ENCODE measurements around the gene CARD14. TPM values are rescaled to one million over a fixed set of nuclear protein-coding genes. Genes with fewer than 3 reads are reported as not detected.
"Not testable (repeated sequence)": the region's sequence is repeated elsewhere in the genome, so short reads cannot be mapped to it uniquely, and the experiment has no call there.

CARD14 gene
- total and polyA plus RNA-seq, 3 experiments from 2014 or later, result not detected

- no peaks in the 10 kb centered on the region for H3K27me3 Mint-ChIP-seq
- H3K4me1 Mint-ChIP-seq, result peaks cover 0 to 2% (median 0%) of the 10 kb centered on the region in 3 donors
- no peak for DNase-seq
- Histone ChIP-seq H3K27ac (ENCODE audit: low read depth, low read length) (no peak overlapping the region), H3K4me1 (ENCODE audit: insufficient read depth, low read length) (no peaks in the 10 kb centered on the region), H3K27me3 (ENCODE audit: insufficient read depth, low read length, poor library complexity, severe bottlenecking) (no peaks in the 10 kb centered on the region), H3K9me3 (ENCODE audit: low read length) (no peaks in the 10 kb centered on the region), H3K4me3 (ENCODE audit: low read length) (no peak overlapping the region), H3K36me3 (ENCODE audit: insufficient read depth, low read length) (no peaks in the 10 kb centered on the region)
- H3K4me3 Mint-ChIP-seq, result no peak overlapping the region
- peaks cover 7 to 70% (median 17%) of the 10 kb centered on the region in 3 donors for H3K36me3 Mint-ChIP-seq
- H3K9me3 Mint-ChIP-seq, result no peaks in the 10 kb centered on the region
- CTCF ChIA-PET, result no interaction called here
- H3K27ac Mint-ChIP-seq, result no peak overlapping the region
- POLR2A ChIA-PET, result no interaction called here
Observed at GRCh38 chr17:80242505-80242904, 72.7 kb downstream of the CARD14 start.

- Histone ChIP-seq H3K9me3 (ENCODE audit: low read length) (no peaks in the 10 kb centered on the region), H3K4me3 (ENCODE audit: low read length) (no peak overlapping the region), H3K4me1 (ENCODE audit: insufficient read depth, low read length) (no peaks in the 10 kb centered on the region), H3K27ac (ENCODE audit: low read depth, low read length) (no peak overlapping the region), H3K36me3 (ENCODE audit: insufficient read depth, low read length) (no peaks in the 10 kb centered on the region), H3K27me3 (ENCODE audit: insufficient read depth, low read length, poor library complexity, severe bottlenecking) (no peaks in the 10 kb centered on the region)
- no peak for DNase-seq
- Mint-ChIP-seq H3K27ac (no peak overlapping the region), H3K4me3 (no peak overlapping the region), H3K27me3 (no peaks in the 10 kb centered on the region), H3K9me3 (no peaks in the 10 kb centered on the region), H3K36me3 (peaks cover 0 to 67% (median 8%) of the 10 kb centered on the region in 3 donors), H3K4me1 (no peaks in the 10 kb centered on the region)
- CTCF ChIA-PET, result no interaction called here
- POLR2A ChIA-PET, result no interaction called here
Observed at GRCh38 chr17:80243526-80244433, 74.0 kb downstream of the CARD14 start.

DNA sequence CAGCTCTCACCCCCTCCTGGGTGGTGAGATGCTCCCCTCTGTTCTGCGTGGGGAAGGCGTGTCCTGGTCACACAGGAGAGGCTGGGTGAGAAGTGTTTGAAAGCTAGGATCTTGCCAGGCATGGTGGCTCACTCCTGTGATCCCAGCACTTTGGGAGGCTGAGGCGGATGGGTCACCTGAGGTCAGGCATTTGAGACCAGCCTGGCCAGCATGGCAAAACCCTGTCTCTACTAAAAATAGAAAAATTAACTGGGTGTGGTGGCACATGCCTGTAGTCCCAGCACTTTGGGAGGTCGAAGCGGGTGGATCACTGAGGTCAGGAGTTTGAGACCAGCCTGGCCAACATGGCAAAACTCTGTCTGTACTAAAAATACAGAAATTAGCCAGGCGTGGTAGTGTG lies 74.6 kb downstream of the CARD14 start:
- CTCF ChIA-PET; H3K36me3 ChIP-seq (ENCODE audit: insufficient read depth, low read length); H3K9me3 Mint-ChIP-seq; H3K9me3 ChIP-seq (ENCODE audit: low read length); POLR2A ChIA-PET; H3K4me1 Mint-ChIP-seq; H3K4me1 ChIP-seq (ENCODE audit: insufficient read depth, low read length); H3K27me3 Mint-ChIP-seq; H3K4me3 ChIP-seq (ENCODE audit: low read length); H3K27me3 ChIP-seq (ENCODE audit: insufficient read depth, low read length, poor library complexity, severe bottlenecking); DNase-seq; H3K4me3 Mint-ChIP-seq; H3K27ac ChIP-seq (ENCODE audit: low read depth, low read length): not testable (repeated sequence)
- H3K27ac Mint-ChIP-seq, result peak overlapping the region in 1 of 8 donors; percentile 81
- peaks cover 0 to 71% (median 8%) of the 10 kb centered on the region in 3 donors for H3K36me3 Mint-ChIP-seq

DNA sequence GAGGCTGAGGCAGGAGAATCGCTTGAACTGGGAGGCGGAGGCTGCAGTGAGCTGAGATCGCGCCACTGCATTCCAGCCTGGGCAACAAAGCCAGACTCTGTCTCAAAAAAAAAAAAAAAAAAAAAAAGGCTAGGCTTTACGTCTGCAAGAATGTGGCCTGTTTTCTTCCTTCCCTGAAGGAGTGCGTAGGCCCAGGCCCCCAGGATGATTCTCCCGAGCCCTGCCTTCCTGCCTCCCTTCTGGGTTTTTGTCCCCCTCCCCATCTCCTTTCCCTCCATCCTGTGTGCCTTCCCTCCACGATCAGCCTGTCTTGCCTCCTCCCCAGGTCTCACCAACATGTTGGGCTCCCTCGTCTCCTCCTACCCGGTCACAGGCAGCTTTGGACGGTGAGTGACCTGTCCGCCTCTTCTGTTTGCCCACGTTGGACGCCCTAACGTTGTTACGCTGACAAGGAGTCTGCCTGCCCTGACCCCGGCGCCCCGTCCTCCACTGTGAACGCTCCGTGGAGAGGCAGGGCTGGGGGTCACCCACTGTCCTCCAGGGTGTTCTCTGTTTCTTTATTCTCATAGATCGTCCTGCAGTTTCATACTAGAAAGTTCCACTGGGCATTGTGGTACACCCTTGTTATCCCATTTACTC lies 75.2 kb downstream of the CARD14 start:
- Histone ChIP-seq H3K4me1 (ENCODE audit: insufficient read depth, low read length) (no peaks in the 10 kb centered on the region), H3K36me3 (ENCODE audit: insufficient read depth, low read length) (no peaks in the 10 kb centered on the region), H3K27ac (ENCODE audit: low read depth, low read length) (no peak overlapping the region), H3K4me3 (ENCODE audit: low read length) (no peak overlapping the region), H3K27me3 (ENCODE audit: insufficient read depth, low read length, poor library complexity, severe bottlenecking) (no peaks in the 10 kb centered on the region), H3K9me3 (ENCODE audit: low read length) (no peaks in the 10 kb centered on the region)
- no peak for DNase-seq
- ChIA-PET POLR2A (no interaction called here), CTCF (no interaction called here)
- H3K4me1 Mint-ChIP-seq, result no peaks in the 10 kb centered on the region
- peak overlapping the region in 1 of 8 donors; percentile 81 for H3K27ac Mint-ChIP-seq
- H3K27me3 Mint-ChIP-seq, result no peaks in the 10 kb centered on the region
- peaks cover 0 to 71% (median 8%) of the 10 kb centered on the region in 3 donors for H3K36me3 Mint-ChIP-seq
- H3K9me3 Mint-ChIP-seq, result no peaks in the 10 kb centered on the region
- H3K4me3 Mint-ChIP-seq, result no peak overlapping the region

DNA sequence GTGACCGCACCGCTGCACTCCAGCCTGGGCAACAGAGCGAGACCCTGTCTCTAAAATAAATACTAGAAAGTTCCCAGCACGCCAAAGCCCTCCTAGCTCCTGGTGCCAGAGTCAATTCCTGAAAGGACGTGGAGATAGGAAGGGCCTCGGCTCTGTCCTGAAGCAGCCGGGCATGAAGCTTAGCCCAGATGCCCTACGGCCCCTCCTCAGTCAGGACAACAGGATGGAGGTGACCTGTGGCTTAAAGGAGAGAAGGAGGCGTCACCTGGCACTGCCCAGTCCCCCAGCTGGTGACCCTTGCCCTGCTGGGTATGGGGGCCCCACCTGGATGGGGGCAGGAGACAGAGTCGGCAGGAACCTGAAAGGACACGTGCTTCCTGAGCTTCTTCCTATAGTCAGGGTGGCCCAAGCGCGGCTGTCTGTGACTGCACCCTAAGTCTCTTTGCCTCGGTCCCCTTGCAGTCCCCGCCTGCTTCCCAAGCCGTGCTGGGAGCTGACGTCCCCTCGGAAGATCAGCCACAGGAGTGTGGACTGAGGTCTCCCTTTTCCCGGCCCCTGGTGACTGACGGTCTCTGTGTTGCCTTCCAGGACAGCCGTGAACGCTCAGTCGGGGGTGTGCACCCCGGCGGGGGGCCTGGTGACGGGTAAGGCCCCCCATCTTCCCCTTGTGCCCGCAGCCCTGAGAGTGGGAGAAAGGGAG lies 75.9 kb downstream of the CARD14 start:
- ChIA-PET POLR2A (no interaction called here), CTCF (no interaction called here)
- Histone ChIP-seq H3K4me3 (ENCODE audit: low read length) (no peak overlapping the region), H3K4me1 (ENCODE audit: insufficient read depth, low read length) (no peaks in the 10 kb centered on the region), H3K9me3 (ENCODE audit: low read length) (no peaks in the 10 kb centered on the region), H3K27ac (ENCODE audit: low read depth, low read length) (no peak overlapping the region), H3K36me3 (ENCODE audit: insufficient read depth, low read length) (no peaks in the 10 kb centered on the region), H3K27me3 (ENCODE audit: insufficient read depth, low read length, poor library complexity, severe bottlenecking) (no peaks in the 10 kb centered on the region)
- no peaks in the 10 kb centered on the region for H3K9me3 Mint-ChIP-seq
- H3K36me3 Mint-ChIP-seq, result peaks cover 0 to 70% (median 8%) of the 10 kb centered on the region in 3 donors
- no peaks in the 10 kb centered on the region for H3K27me3 Mint-ChIP-seq
- no peaks in the 10 kb centered on the region for H3K4me1 Mint-ChIP-seq
- DNase-seq, result no peak
- H3K4me3 Mint-ChIP-seq, result no peak overlapping the region
- no peak overlapping the region for H3K27ac Mint-ChIP-seq

DNA sequence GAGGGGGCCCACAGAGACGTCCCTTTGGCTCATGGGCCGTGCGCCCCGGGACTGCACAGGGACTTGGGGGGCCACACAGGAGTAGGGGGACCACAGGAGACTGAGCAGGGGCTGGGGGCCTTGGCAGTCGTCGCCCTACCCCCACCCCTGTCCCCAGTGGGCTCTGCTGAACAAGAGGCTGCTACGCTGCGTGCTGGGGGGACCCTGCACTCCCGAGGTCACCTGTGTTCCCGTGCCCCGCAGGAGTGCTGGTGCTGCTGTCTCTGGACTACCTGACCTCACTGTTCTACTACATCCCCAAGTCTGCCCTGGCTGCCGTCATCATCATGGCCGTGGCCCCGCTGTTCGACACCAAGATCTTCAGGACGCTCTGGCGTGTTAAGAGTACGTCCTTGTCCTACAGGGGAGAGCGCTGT lies 76.4 kb downstream of the CARD14 start:
- no peaks in the 10 kb centered on the region for H3K9me3 Mint-ChIP-seq
- Histone ChIP-seq H3K36me3 (ENCODE audit: insufficient read depth, low read length) (no peaks in the 10 kb centered on the region), H3K27ac (ENCODE audit: low read depth, low read length) (no peak overlapping the region), H3K4me1 (ENCODE audit: insufficient read depth, low read length) (no peaks in the 10 kb centered on the region), H3K27me3 (ENCODE audit: insufficient read depth, low read length, poor library complexity, severe bottlenecking) (no peaks in the 10 kb centered on the region), H3K4me3 (ENCODE audit: low read length) (no peak overlapping the region), H3K9me3 (ENCODE audit: low read length) (no peaks in the 10 kb centered on the region)
- CTCF ChIA-PET, result no interaction called here
- no peak for DNase-seq
- H3K27ac Mint-ChIP-seq, result no peak overlapping the region
- POLR2A ChIA-PET, result no interaction called here
- no peaks in the 10 kb centered on the region for H3K27me3 Mint-ChIP-seq
- H3K36me3 Mint-ChIP-seq, result peaks cover 0 to 68% (median 10%) of the 10 kb centered on the region in 3 donors
- no peaks in the 10 kb centered on the region for H3K4me1 Mint-ChIP-seq
- no peak overlapping the region for H3K4me3 Mint-ChIP-seq

DNA sequence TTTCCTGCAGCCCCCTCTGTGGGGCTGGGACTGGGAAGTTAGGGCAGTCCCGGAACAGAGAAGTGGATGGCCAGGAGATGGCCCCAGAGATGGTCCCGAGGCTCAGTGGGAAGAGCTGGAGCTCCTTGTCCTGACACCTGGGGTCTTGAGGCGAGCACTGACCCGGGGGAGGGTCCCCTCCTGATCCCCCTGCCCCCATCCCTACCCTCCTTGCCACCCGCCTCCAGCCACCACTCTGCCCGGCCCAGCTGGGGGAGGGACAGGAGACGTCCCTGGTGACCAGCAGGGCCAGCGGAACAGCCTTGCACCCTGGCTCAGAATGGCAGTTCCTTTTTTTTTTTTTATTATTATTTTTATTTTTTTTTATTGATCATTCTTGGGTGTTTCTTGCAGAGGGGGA lies 76.9 kb downstream of the CARD14 start:
- ChIA-PET CTCF (no interaction called here), POLR2A (interaction anchor here (0.5 kb wide), 1 partner anchor 12 kb away, joined by 3 read pairs; no protein-coding TSS in a partner anchor)
- peaks cover 0 to 65% (median 7%) of the 10 kb centered on the region in 3 donors for H3K36me3 Mint-ChIP-seq
- H3K4me1 Mint-ChIP-seq, result peaks cover 0 to under 1% (median 0%) of the 10 kb centered on the region in 3 donors
- no peaks in the 10 kb centered on the region for H3K27me3 Mint-ChIP-seq
- H3K9me3 Mint-ChIP-seq, result no peaks in the 10 kb centered on the region
- H3K4me3 Mint-ChIP-seq, result no peak overlapping the region
- DNase-seq, result no peak
- Histone ChIP-seq H3K36me3 (ENCODE audit: insufficient read depth, low read length) (no peaks in the 10 kb centered on the region), H3K4me3 (ENCODE audit: low read length) (no peak overlapping the region), H3K27ac (ENCODE audit: low read depth, low read length) (no peak overlapping the region), H3K9me3 (ENCODE audit: low read length) (no peaks in the 10 kb centered on the region), H3K27me3 (ENCODE audit: insufficient read depth, low read length, poor library complexity, severe bottlenecking) (no peaks in the 10 kb centered on the region), H3K4me1 (ENCODE audit: insufficient read depth, low read length) (no peaks in the 10 kb centered on the region)
- H3K27ac Mint-ChIP-seq, result no peak overlapping the region

GRCh38 chr17:80247561-80247960 lies 77.7 kb downstream of the CARD14 start:
- CTCF ChIA-PET, result no interaction called here
- H3K9me3 ChIP-seq (ENCODE audit: low read length), result no peaks in the 10 kb centered on the region
- Mint-ChIP-seq H3K9me3 (no peaks in the 10 kb centered on the region), H3K4me3 (no peak overlapping the region), H3K36me3 (peaks cover 0 to 62% (median 7%) of the 10 kb centered on the region in 3 donors), H3K27ac (no peak overlapping the region), H3K27me3 (no peaks in the 10 kb centered on the region), H3K4me1 (peaks cover 0 to 4% (median 1%) of the 10 kb centered on the region in 3 donors)
- no peaks in the 10 kb centered on the region for H3K27me3 ChIP-seq (ENCODE audit: insufficient read depth, low read length, poor library complexity, severe bottlenecking)
- H3K4me1 ChIP-seq (ENCODE audit: insufficient read depth, low read length), result no peaks in the 10 kb centered on the region
- no peaks in the 10 kb centered on the region for H3K36me3 ChIP-seq (ENCODE audit: insufficient read depth, low read length)
- DNase-seq, result no peak
- no peak overlapping the region for H3K27ac ChIP-seq (ENCODE audit: low read depth, low read length)
- no peak overlapping the region for H3K4me3 ChIP-seq (ENCODE audit: low read length)
- POLR2A ChIA-PET, result interaction anchor here (0.5 kb wide), 1 partner anchor 13 kb away, joined by 3 read pairs; no protein-coding TSS in a partner anchor
